Measurements from ENCODE around the gene TMEM108.

The TMEM108 gene

GRCh38 chr3:133161656-133162055, 123.5 kb downstream of the TMEM108 start:
- no peak overlapping the region for H3K4me3 ChIP-seq (ENCODE audit: low read depth in 1 of 2, low read length in 2 of 2)
- ATAC-seq (ENCODE audit: insufficient read depth, low read depth): no peak
- H2AFZ ChIP-seq (ENCODE audit: low read depth, low read length): no peak overlapping the region
- no peaks in the 10 kb centered on the region for H3K79me2 ChIP-seq (ENCODE audit: insufficient read depth, low read length)
- H3K9me3 ChIP-seq (ENCODE audit: insufficient read depth, low read length, severe bottlenecking): no peaks in the 10 kb centered on the region
- TF ChIP-seq EZH2 (IDR thresholded peaks at IDR 0.05; ENCODE audit: borderline replicate concordance, low read depth, low read length, severe bottlenecking): no peak
- TF ChIP-seq, protein P1, sequence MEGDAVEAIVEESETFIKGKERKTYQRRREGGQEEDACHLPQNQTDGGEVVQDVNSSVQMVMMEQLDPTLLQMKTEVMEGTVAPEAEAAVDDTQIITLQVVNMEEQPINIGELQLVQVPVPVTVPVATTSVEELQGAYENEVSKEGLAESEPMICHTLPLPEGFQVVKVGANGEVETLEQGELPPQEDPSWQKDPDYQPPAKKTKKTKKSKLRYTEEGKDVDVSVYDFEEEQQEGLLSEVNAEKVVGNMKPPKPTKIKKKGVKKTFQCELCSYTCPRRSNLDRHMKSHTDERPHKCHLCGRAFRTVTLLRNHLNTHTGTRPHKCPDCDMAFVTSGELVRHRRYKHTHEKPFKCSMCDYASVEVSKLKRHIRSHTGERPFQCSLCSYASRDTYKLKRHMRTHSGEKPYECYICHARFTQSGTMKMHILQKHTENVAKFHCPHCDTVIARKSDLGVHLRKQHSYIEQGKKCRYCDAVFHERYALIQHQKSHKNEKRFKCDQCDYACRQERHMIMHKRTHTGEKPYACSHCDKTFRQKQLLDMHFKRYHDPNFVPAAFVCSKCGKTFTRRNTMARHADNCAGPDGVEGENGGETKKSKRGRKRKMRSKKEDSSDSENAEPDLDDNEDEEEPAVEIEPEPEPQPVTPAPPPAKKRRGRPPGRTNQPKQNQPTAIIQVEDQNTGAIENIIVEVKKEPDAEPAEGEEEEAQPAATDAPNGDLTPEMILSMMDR (IDR thresholded peaks at IDR 0.05; ENCODE audit: borderline replicate concordance, extremely low read depth, low read length, poor library complexity, severe bottlenecking): no peak
- H3K4me1 ChIP-seq (ENCODE audit: insufficient read depth, low read length): no peaks in the 10 kb centered on the region
- no peaks in the 10 kb centered on the region for H3K36me3 ChIP-seq (ENCODE audit: insufficient read depth, low read length)
- no peak overlapping the region for H3K27ac ChIP-seq (ENCODE audit: low read length)
- no peaks in the 10 kb centered on the region for H4K20me1 ChIP-seq (ENCODE audit: insufficient read depth, low read length)
- DNase-seq: no peak
- H3K9ac ChIP-seq (ENCODE audit: low read depth, low read length): no peak overlapping the region
- no peak overlapping the region for H3K4me2 ChIP-seq (ENCODE audit: insufficient read depth, low read length)
- no peaks in the 10 kb centered on the region for H3K27me3 ChIP-seq (ENCODE audit: insufficient read depth, low read length, poor library complexity)

- Histone ChIP-seq H2AFZ (ENCODE audit: low read depth, low read length) (no peak overlapping the region), H3K4me2 (ENCODE audit: insufficient read depth, low read length) (no peak overlapping the region), H3K79me2 (ENCODE audit: insufficient read depth, low read length) (no peaks in the 10 kb centered on the region), H3K9me3 (ENCODE audit: insufficient read depth, low read length, severe bottlenecking) (no peaks in the 10 kb centered on the region), H3K27ac (ENCODE audit: low read length) (no peak overlapping the region), H3K4me1 (ENCODE audit: insufficient read depth, low read length) (no peaks in the 10 kb centered on the region), H3K36me3 (ENCODE audit: insufficient read depth, low read length) (no peaks in the 10 kb centered on the region), H3K9ac (ENCODE audit: low read depth, low read length) (no peak overlapping the region), H4K20me1 (ENCODE audit: insufficient read depth, low read length) (no peaks in the 10 kb centered on the region), H3K27me3 (ENCODE audit: insufficient read depth, low read length, poor library complexity) (no peaks in the 10 kb centered on the region), H3K4me3 (ENCODE audit: low read depth in 1 of 2, low read length in 2 of 2) (no peak overlapping the region)
- TF ChIP-seq EZH2 (IDR thresholded peaks at IDR 0.05; ENCODE audit: borderline replicate concordance, low read depth, low read length, severe bottlenecking): no peak
- TF ChIP-seq, protein P1 (IDR thresholded peaks at IDR 0.05; ENCODE audit: borderline replicate concordance, extremely low read depth, low read length, poor library complexity, severe bottlenecking): no peak
- no peak for DNase-seq
- no peak for ATAC-seq (ENCODE audit: insufficient read depth, low read depth)
Observed at GRCh38 chr3:133162265-133162664, 124.1 kb downstream of the TMEM108 start.

DNA sequence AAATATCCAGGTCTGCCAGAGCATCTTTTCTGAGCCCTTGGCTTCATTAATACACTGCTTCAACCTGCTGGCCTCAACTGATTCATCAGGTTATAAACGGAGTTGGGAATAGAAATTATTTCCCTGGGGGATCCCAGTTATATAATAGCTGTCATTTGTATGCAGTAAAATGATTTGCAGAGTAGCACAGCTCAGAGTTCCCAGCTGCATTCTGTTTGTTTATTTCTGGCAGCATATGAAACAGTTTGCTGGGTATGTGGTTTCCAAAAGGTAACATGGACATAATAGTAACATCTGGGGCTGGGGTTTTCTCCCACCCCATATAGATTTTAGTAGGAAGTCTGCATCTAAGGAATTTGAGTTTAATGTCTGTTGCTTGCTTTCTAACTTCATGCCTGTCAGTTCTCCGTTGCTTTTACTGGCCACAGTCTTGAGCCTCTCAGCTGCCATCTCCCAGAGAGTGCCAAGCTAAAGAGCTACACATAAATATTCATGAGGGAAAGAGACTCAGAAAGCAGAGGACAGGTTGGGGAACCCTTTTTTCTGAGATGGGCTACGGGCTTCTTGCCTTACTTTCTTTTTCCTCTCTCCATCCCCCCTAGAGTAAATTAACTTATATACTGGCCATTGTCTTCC, 124.6 kb downstream of the TMEM108 start:
- no peaks in the 10 kb centered on the region for H3K36me3 ChIP-seq (ENCODE audit: insufficient read depth, low read length)
- H2AFZ ChIP-seq (ENCODE audit: low read depth, low read length): no peak overlapping the region
- no peak overlapping the region for H3K9ac ChIP-seq (ENCODE audit: low read depth, low read length)
- H3K27me3 ChIP-seq (ENCODE audit: insufficient read depth, low read length, poor library complexity): no peaks in the 10 kb centered on the region
- H3K9me3 ChIP-seq (ENCODE audit: insufficient read depth, low read length, severe bottlenecking): no peaks in the 10 kb centered on the region
- no peak for ATAC-seq (ENCODE audit: insufficient read depth, low read depth)
- TF ChIP-seq, protein P1 (IDR thresholded peaks at IDR 0.05; ENCODE audit: borderline replicate concordance, extremely low read depth, low read length, poor library complexity, severe bottlenecking): no peak
- TF ChIP-seq EZH2 (IDR thresholded peaks at IDR 0.05; ENCODE audit: borderline replicate concordance, low read depth, low read length, severe bottlenecking): no peak
- no peak overlapping the region for H3K27ac ChIP-seq (ENCODE audit: low read length)
- H3K4me3 ChIP-seq (ENCODE audit: low read depth in 1 of 2, low read length in 2 of 2): no peak overlapping the region
- no peaks in the 10 kb centered on the region for H3K4me1 ChIP-seq (ENCODE audit: insufficient read depth, low read length)
- no peak overlapping the region for H3K4me2 ChIP-seq (ENCODE audit: insufficient read depth, low read length)
- no peaks in the 10 kb centered on the region for H3K79me2 ChIP-seq (ENCODE audit: insufficient read depth, low read length)
- no peak for DNase-seq
- no peaks in the 10 kb centered on the region for H4K20me1 ChIP-seq (ENCODE audit: insufficient read depth, low read length)

All from DND-41 (cell line).